Hematopoietic multipotent progenitor cell treated with erythropoietin and hydrocortisone succinate and interleukin-3 and kit ligand, for 17 days (in vitro differentiated cells): Measurements from ENCODE around the gene OAS2.

ENCODE experiments used
- DNase-seq: peaks from one replicate; pipeline ENCODE4 v3.0.0-alpha.2; 2015; ENCODE audit warnings: low spot score

Gene OAS2, protein sequence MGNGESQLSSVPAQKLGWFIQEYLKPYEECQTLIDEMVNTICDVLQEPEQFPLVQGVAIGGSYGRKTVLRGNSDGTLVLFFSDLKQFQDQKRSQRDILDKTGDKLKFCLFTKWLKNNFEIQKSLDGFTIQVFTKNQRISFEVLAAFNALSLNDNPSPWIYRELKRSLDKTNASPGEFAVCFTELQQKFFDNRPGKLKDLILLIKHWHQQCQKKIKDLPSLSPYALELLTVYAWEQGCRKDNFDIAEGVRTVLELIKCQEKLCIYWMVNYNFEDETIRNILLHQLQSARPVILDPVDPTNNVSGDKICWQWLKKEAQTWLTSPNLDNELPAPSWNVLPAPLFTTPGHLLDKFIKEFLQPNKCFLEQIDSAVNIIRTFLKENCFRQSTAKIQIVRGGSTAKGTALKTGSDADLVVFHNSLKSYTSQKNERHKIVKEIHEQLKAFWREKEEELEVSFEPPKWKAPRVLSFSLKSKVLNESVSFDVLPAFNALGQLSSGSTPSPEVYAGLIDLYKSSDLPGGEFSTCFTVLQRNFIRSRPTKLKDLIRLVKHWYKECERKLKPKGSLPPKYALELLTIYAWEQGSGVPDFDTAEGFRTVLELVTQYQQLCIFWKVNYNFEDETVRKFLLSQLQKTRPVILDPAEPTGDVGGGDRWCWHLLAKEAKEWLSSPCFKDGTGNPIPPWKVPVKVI

GRCh38 chr12:112978163-112979040 lies at the start of gene OAS2:
Gene OAS2 (plus strand): TSS chr12:112978519. CDS start chr12:112978609, 90 bp downstream.
- no peak for DNase-seq

GRCh38 chr12:112928978-112929377 lies 49.3 kb upstream of the OAS2 start:
- DNase-seq: no peak

- no peak for DNase-seq
Observed at GRCh38 chr12:112929715-112930114, 48.6 kb upstream of the OAS2 start.

DNA sequence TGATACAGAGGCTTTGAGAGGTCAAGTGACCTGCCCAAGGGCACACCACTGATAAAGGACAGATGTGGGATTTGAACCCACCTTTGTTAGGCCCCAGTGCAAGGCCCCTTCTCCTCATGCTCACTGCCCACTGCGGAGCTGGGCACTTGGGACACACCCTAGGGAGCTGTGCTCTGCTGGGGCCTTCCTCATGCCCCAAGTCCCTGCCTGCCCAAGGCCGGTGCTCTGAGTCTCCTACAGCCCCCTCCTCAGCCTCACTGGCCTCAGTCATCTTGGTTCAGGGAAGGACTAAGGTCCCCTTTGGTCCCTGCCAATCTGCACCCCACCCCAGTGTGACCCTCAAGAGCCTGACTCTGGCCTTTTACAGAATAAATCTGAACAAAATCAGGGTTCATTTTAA lies 48.0 kb upstream of the OAS2 start:
- no peak for DNase-seq

DNA sequence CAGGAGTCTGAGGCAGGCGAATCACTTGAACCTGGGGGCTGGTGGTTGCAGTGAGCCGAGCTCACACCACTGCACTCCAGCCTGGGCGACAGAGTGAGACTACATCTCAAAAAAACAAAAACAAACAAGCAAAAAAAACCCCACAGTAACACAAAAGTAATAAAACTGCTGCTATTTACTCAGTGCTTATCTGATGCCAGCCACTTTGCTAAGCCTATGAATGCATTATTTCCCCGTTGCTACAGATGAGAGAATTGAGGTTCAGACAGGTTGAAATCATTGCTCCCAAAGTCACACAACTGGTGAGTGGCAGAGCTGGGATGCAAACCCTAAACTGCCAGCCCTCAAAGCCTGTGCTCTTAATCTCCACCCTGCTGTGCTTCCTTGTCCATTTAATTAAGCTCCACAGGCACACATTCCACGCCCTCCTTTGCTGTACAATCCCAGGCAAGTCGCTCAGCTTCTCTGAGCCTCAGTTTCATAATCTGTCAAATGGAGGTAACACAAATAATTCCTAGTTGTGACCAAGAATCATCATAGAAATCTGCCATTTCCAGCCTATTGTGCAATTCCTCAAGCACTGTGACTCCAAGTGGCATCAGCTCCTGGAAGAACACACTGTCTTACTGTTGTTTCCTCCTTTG lies 45.7 kb upstream of the OAS2 start:
- no peak for DNase-seq

DNA sequence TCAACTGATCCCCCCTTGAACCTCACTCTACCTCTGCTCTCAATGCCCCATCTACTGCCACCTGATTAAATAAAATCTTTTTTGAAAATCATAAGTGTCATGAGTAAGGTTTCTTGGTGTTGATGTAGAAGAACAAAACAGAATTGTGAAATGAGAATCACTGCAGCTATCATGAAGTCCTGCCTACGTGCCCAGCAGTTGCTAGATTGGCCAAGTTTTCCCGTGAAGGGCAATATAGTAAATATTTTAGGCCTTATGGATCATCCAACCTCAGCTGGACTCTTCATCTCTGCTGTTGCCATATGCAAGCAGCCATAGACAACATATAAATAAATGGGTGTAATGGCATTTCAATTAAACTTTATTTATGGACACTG lies 45.2 kb upstream of the OAS2 start:
- DNase-seq: no peak

GRCh38 chr12:112936264-112936663 lies 42.1 kb upstream of the OAS2 start:
- no peak for DNase-seq

- DNase-seq: no peak
Observed at GRCh38 chr12:112936927-112937326, 41.4 kb upstream of the OAS2 start.

- DNase-seq: no peak
Observed at GRCh38 chr12:112937741-112938719, 40.3 kb upstream of the OAS2 start, which contains the start of gene OAS3. Gene OAS3 (plus strand): TSS chr12:112938474. CDS start chr12:112938531, 57 bp downstream.

GRCh38 chr12:112938751-112939150 lies 39.6 kb upstream of the OAS2 start:
- DNase-seq: no peak

- no peak for DNase-seq
Observed at GRCh38 chr12:112939761-112940381, 38.4 kb upstream of the OAS2 start.

DNA sequence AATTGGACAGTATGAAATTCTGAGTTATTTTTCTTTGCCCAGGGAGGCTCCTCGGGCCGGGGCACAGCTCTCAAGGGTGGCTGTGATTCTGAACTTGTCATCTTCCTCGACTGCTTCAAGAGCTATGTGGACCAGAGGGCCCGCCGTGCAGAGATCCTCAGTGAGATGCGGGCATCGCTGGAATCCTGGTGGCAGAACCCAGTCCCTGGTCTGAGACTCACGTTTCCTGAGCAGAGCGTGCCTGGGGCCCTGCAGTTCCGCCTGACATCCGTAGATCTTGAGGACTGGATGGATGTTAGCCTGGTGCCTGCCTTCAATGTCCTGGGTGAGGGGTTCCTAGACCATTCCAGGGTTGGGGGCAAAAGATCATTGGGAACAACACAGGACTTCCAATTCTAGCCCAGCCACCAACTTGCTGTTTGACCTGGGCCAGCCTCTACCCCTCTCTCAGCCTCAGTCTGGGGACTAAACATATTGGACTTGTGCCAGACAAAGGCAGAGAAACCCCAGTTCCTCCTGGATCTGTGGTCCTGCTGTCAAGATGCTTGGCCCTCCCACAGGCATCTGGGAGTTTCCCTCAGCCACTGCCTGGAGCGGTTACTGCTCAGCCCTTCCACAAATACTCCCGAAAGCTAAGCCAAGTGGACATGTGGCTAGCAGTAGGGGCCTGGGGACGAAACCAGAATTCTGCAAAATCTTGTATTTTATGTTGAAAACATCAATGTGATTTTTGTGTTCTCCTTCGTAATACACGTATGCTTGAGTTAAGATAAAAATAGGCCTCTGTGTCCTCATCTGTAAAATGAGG lies 36.6 kb upstream of the OAS2 start:
- no peak for DNase-seq

DNA sequence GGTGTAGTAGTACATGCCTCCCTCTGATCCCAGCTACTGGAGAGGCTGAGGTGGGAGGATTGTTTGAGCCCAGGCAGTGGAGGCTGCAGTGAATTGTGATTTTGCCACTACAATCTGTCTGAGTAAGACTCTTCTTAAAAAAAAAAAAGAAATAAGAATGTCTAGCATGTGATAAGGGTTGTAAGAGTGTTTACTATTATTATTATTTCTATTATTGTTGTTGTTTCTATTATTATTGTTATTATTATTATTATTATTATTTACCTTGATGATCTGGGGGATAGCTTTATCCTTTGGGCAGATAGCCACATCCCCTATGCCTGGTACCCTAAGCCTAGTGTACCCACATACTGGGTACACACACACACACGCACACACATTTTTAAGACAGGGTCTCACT lies 35.7 kb upstream of the OAS2 start:
- no peak for DNase-seq

- no peak for DNase-seq
Observed at GRCh38 chr12:112944024-112944690, 34.2 kb upstream of the OAS2 start.

DNA sequence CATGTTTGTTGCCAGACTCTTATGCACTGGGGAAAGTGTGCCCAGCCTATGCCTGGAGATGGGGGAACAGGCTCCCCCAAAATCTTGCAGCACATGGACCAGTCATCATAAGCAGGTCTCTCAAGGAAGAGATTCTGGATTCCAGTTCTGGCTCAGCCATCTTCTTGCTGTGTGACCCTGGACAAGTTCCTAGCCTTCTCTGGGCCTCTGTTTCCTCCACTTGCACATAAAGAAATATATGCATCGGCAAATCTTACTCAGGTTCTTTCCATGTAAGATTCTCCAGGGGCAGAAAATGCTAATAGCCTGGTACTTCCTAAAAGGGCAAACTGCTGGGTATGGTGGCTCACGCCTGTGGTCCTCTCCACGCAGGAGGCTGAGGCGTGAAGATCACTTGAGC lies 32.8 kb upstream of the OAS2 start:
- no peak for DNase-seq

- no peak for DNase-seq
Observed at GRCh38 chr12:112946236-112947000, 31.9 kb upstream of the OAS2 start.

DNA sequence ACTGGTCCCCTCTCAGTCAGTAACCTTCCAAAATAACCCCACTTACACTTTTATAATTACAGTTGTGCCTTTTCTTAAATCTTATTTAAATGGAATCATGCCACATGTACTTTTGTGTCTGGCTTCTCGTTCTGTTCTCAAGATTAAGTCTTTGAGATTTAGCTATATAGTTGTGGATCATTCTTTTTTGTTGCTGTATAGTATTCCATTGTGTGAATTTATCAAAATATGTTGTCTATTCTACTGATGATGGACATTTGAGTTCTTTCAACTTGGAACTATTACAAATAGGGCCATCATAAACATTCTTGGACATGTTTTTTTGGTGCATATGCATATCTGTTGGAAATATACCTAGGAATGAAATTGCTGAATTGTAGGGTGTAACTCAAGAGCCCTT lies 31.0 kb upstream of the OAS2 start:
- DNase-seq: no peak

DNA sequence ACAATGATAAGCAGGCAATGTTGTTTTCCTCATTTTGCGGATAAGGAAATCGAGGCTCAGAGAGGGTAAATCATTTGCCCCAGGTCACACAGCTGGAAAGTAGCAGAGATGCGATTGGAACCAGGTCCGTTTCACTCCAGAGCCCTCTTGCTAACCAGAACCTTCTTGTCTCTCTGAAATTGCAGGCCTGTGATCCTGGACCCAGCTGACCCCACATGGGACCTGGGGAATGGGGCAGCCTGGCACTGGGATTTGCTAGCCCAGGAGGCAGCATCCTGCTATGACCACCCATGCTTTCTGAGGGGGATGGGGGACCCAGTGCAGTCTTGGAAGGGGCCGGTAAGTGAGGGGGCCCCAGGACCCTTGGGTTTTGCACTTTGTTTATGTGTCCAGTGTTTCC lies 30.6 kb upstream of the OAS2 start:
- no peak for DNase-seq
